ENCODE measurements around the gene NRF1.

The NRF1 gene

GRCh38 chr7:129777195-129777844, 165.8 kb downstream of the NRF1 start:
- intact Hi-C loops (cut with DNase I) = no loop called here
- DNase-seq = peak in 2 of 10 donors; percentile 49 to 76

- peak in 1 of 10 donors; percentile 52 for DNase-seq
- intact Hi-C loops (cut with DNase I) = no loop called here
Measured at GRCh38 chr7:129777993-129778769, 166.7 kb downstream of the NRF1 start.

- intact Hi-C loops (cut with DNase I) = no loop called here
- DNase-seq = peak in 1 of 10 donors; percentile 52
Measured at GRCh38 chr7:129778770-129779601, 167.5 kb downstream of the NRF1 start.

GRCh38 chr7:129779602-129780256, 168.2 kb downstream of the NRF1 start:
- intact Hi-C loops (cut with DNase I) = no loop called here

GRCh38 chr7:129780257-129780973, 168.9 kb downstream of the NRF1 start:
- intact Hi-C loops (cut with DNase I) = no loop called here
- peak in 2 of 10 donors; percentile 73 to 74 for DNase-seq

More at GRCh38 chr7:129779602-129780256, 168.2 kb downstream of the NRF1 start:
- DNase-seq = peak in 1 of 10 donors; percentile 63

GRCh38 chr7:129780974-129781927, 169.7 kb downstream of the NRF1 start:
- intact Hi-C loops (cut with DNase I) = no loop called here

GRCh38 chr7:129781928-129782817, 170.7 kb downstream of the NRF1 start:
- DNase-seq = peak in 1 of 10 donors; percentile 73
- intact Hi-C loops (cut with DNase I) = no loop called here

More at GRCh38 chr7:129780974-129781927, 169.7 kb downstream of the NRF1 start:
- peak in 1 of 10 donors; percentile 69 for DNase-seq

- DNase-seq = peak in 1 of 10 donors; percentile 75
- intact Hi-C loops (cut with DNase I) = no loop called here
Measured at GRCh38 chr7:129782818-129783583, 171.5 kb downstream of the NRF1 start.

- no peak for DNase-seq
- intact Hi-C loops (cut with DNase I) = no loop called here
Measured at GRCh38 chr7:129783584-129783919, 172.0 kb downstream of the NRF1 start.

GRCh38 chr7:129784437-129784782, 172.9 kb downstream of the NRF1 start:
- intact Hi-C loops (cut with DNase I) = no loop called here
- DNase-seq = peak in 1 of 10 donors; percentile 58

GRCh38 chr7:129784783-129785684, 173.5 kb downstream of the NRF1 start:
- intact Hi-C loops (cut with DNase I) = no loop called here
- DNase-seq = peak in 1 of 10 donors; percentile 53

- intact Hi-C loops (cut with DNase I) = no loop called here
- DNase-seq = peak in 1 of 10 donors; percentile 78
Measured at GRCh38 chr7:129785685-129786514, 174.4 kb downstream of the NRF1 start.

GRCh38 chr7:129786825-129787563, 175.5 kb downstream of the NRF1 start:
- DNase-seq = peak in 1 of 10 donors; percentile 55
- intact Hi-C loops (cut with DNase I) = no loop called here

GRCh38 chr7:129789000-129789399, 177.5 kb downstream of the NRF1 start:
- intact Hi-C loops (cut with DNase I) = no loop called here
- DNase-seq = no peak
